GM12865 (cell line): ENCODE measurements around the gene ERBB4.
A peak's percentile ranks its signal among the peaks of the same experiment; 100 is the strongest.

Experiments
- DNase-seq: peaks from one replicate; pipeline ENCODE4 v3.0.0; 2010; ENCODE audit warnings: low read depth
- H3K4me3 ChIP-seq: 2 replicates; pipeline ENCODE4 v1.5.1; 2011; ENCODE audit warnings: mild to moderate bottlenecking, low read depth, low read length, control low read depth
- TF ChIP-seq, protein P1 (sequence below): IDR thresholded peaks from 2 replicates; pipeline ENCODE4 v1.5.1; 2011; ENCODE audit warnings: low read length, control low read depth, low read depth, inconsistent platforms; ENCODE audit not compliant: insufficient read depth; ENCODE audit errors: missing control alignments

Gene ERBB4

DNA sequence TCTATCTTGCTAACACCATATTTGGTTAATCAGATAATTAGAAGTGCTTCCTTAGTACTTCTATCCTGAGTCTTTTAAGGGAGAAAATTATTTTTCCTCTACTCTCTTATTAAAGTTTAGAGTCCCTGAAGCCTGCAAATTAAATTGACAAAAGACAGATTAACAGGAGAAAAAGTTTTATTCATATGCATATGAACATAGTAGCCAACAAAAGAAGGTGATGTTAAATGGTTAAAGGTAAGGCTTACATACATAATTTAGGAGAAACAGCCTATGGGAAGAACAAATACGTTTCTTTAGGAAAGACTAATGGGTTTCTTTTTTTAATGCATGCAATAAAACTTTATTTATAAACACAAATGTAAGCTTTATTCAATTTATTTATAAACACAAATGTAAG is 1177.2 kb downstream of the ERBB4 start:
- TF ChIP-seq, protein P1, sequence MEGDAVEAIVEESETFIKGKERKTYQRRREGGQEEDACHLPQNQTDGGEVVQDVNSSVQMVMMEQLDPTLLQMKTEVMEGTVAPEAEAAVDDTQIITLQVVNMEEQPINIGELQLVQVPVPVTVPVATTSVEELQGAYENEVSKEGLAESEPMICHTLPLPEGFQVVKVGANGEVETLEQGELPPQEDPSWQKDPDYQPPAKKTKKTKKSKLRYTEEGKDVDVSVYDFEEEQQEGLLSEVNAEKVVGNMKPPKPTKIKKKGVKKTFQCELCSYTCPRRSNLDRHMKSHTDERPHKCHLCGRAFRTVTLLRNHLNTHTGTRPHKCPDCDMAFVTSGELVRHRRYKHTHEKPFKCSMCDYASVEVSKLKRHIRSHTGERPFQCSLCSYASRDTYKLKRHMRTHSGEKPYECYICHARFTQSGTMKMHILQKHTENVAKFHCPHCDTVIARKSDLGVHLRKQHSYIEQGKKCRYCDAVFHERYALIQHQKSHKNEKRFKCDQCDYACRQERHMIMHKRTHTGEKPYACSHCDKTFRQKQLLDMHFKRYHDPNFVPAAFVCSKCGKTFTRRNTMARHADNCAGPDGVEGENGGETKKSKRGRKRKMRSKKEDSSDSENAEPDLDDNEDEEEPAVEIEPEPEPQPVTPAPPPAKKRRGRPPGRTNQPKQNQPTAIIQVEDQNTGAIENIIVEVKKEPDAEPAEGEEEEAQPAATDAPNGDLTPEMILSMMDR = no peak
- DNase-seq = no peak
- H3K4me3 ChIP-seq = no peak overlapping the region

DNA sequence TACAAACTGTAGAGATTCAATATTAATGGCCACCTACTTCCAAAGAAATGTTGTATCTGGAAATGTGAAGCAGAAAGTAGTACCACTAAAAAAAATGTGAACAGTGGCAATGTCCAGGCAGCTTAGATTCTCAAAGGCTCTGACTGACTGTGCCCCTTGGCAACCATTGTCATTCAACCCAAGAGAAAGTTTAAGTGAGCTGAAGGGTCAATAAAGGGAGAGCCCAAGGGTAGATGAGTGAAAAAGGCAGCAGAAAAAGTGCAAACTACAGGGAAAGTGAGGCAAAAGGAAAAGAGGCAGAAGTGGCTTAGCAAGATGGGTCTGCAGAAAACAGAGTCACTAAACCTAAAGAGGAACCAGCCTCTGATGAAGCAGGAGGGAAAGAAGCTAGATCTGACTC is 1179.3 kb downstream of the ERBB4 start:
- no peak for DNase-seq
- TF ChIP-seq, protein P1 = no peak
- no peak overlapping the region for H3K4me3 ChIP-seq

DNA sequence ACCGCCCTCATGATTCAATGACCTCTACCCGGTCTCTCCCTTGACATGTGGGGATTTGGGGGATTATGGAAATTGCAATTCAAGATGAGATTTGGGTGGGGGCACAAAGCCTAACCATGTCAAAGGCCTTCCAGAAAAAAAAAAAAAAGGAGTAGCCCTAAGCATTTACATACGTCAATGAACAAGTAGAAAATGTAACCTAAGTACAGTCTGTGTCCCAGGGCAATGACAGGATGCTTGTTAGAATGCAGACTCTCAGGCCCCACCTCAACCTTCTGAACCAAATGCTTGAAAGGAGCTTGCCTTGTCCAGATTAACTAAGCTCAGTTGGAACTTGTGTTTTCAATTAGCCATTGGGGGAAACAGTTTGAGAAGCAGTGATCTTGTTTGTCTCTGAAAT is 1180.1 kb downstream of the ERBB4 start:
- no peak overlapping the region for H3K4me3 ChIP-seq
- TF ChIP-seq, protein P1 = no peak
- DNase-seq = no peak

DNA sequence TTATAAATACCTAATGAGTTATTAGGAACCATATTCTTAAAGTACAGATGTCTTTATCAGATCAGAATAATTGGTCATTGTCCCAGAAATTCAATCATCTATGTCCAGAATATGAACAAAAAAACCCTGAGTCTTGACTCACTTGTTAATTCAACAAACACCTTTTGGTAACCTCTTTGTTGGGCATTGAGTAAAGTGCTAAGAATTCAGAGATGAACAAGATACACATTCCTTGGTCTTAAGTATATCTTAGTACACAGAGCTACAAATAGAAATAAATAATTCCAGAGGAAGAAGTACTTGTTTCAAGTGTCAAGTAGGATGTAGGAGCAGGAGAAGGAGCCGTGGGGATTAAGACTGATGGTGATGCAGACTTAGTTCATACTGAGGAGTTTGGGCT is 1184.1 kb downstream of the ERBB4 start:
- no peak for DNase-seq
- H3K4me3 ChIP-seq = no peak overlapping the region
- TF ChIP-seq, protein P1 = no peak

DNA sequence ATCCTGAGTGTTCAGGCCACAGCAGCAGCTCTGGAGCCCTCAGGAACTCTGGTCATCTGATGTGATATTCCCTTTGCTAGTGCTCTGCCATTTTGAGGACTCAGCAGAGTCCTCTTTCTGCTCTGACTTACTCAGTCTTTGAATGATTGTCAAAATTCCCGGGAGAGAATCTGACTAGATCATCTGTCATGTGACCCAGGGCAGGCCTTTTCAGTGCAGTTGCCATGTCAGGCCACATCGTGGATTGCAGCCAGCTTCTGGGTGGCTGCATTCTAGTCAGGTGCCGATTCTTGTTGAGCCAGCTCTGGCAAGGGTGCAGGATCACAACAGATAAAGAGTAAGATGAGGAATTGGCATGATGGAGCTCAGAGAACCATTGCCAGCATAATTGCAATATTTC is 1186.6 kb downstream of the ERBB4 start:
- H3K4me3 ChIP-seq = no peak overlapping the region
- DNase-seq = no peak
- TF ChIP-seq, protein P1 = no peak

DNA sequence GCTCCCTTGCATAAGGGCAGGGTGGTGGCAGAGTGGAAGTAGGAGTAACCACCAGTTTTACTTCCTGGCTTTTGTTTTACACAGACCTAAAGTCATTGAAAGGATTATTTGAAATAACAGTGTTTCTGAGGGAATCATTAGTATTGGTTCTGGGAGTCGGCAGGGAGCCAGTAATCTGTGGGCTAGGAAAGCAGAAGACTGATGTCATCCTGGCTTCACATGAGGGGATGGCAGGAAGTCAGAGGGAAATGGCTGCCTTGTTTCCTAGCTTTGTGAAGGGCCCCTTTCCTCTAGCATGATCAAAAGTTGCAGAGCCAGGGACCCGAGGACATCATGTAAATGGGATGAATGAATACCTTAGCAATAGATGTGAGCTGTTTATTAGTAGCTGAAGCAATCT is 1189.6 kb downstream of the ERBB4 start:
- TF ChIP-seq, protein P1 = no peak
- DNase-seq = no peak
- H3K4me3 ChIP-seq = no peak overlapping the region

DNA sequence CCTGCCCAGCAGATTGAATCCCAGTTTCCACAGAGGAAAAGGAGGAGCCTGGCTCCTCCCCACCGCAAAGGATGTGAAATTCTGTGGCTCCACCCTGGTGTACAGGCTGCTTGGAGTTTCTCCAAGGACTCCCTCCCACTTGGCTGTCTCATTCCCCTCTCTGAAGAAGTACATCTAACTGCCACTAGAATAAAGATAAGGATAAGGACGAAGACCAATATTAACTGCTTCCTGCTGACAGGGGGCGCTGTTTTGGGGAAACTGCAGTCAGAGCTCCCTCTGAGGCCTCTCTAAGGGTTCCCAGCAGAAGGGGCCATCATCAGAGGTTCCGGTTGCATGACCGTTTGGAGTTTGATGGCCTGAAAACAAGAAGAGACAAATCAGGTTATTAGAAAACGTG is 1191.3 kb downstream of the ERBB4 start:
- peak; percentile 31 for DNase-seq
- TF ChIP-seq, protein P1 = peak; percentile 20
- H3K4me3 ChIP-seq = no peak overlapping the region
